GM12874 (cell line): ENCODE data around the gene LRRC49.
A peak's percentile ranks its signal among the peaks of the same experiment; 100 is the strongest.

Source experiments
- CTCF ChIP-seq: IDR thresholded peaks from 2 replicates; pipeline ENCODE4 v1.5.1; 2011; ENCODE audit warnings: low read depth, mild to moderate bottlenecking, control low read depth, low read length, moderate library complexity; ENCODE audit not compliant: insufficient read depth

Gene LRRC49

GRCh38 chr15:70907784-70908471 is 15.3 kb downstream of the LRRC49 start:
- peak; percentile 37; the same call in 1 of the 2 replicates for TF ChIP-seq CTCF

- TF ChIP-seq CTCF: no peak
Measured at GRCh38 chr15:70910958-70911357, 18.3 kb downstream of the LRRC49 start.

GRCh38 chr15:70912187-70912586 is 19.6 kb downstream of the LRRC49 start:
- TF ChIP-seq CTCF: no peak

GRCh38 chr15:70916531-70916930 is 23.9 kb downstream of the LRRC49 start:
- no peak for TF ChIP-seq CTCF

- TF ChIP-seq CTCF: no peak
Measured at GRCh38 chr15:70917955-70918354, 25.3 kb downstream of the LRRC49 start.

GRCh38 chr15:70920981-70921696 is 28.5 kb downstream of the LRRC49 start:
- no peak for TF ChIP-seq CTCF

GRCh38 chr15:70922119-70922518 is 29.5 kb downstream of the LRRC49 start:
- no peak for TF ChIP-seq CTCF
